Measurements from ENCODE around the gene PRELID2. TPM values are rescaled to one million over a fixed set of nuclear protein-coding genes. Genes with fewer than 3 reads are reported as not detected.

PRELID2 gene
- total and polyA plus RNA-seq, 2 donors (not counting 3 experiments of a cell fraction or from before 2014, with no cell fraction given), result 3.2 to 16.4 TPM

GRCh38 chr5:145846081-145846480, 10.9 kb upstream of the PRELID2 start:
- Histone ChIP-seq H3K4me3 (replicated peaks in 1 of 3; ENCODE audit: insufficient read depth in 1 of 3, low read depth in 1 of 3, low read length in 3 of 3) (no peak overlapping the region), H3K9me1 (replicated peaks; ENCODE audit: control insufficient read depth, extremely low read depth, insufficient read depth, low read length) (no peaks in the 10 kb centered on the region), H3K4me1 (ENCODE audit: control insufficient read depth, extremely low read depth, insufficient read depth, low read length) (peaks cover 9% of the 10 kb centered on the region), H3K9me3 (replicated peaks; ENCODE audit: control insufficient read depth, insufficient read depth, low read length) (no peaks in the 10 kb centered on the region), H3K79me2 (ENCODE audit: control insufficient read depth, insufficient read depth, low read length) (no peaks in the 10 kb centered on the region), H3K27ac (ENCODE audit: insufficient read depth, low read depth, low read length) (no peak overlapping the region), H3K9ac (replicated peaks; ENCODE audit: extremely low read depth, insufficient read depth, low read length) (no peak overlapping the region), H2AFZ (ENCODE audit: low read depth, low read length) (no peak overlapping the region), H3K4me2 (ENCODE audit: insufficient read depth, low read length) (no peak overlapping the region), H3K27me3 (ENCODE audit: control insufficient read depth in 2 of 2, insufficient read depth in 2 of 2, low read length in 2 of 2) (no peaks in the 10 kb centered on the region), H4K20me1 (replicated peaks; ENCODE audit: control insufficient read depth, extremely low read depth, insufficient read depth, low read length) (no peaks in the 10 kb centered on the region), H3K36me3 (ENCODE audit: control insufficient read depth in 2 of 2, extremely low read depth in 1 of 2, insufficient read depth in 2 of 2, low read length in 2 of 2) (no peaks in the 10 kb centered on the region)
- POLR2A ChIA-PET, result no interaction called here
- BruUV-seq (replicated peaks), result no TSS peak
- FAIRE-seq (no peak), DNase-seq (ENCODE audit: low read depth, low spot score) (no peak)
- CTCF ChIA-PET, result interaction anchor here (0.9 to 2.1 kb wide), 3 partner anchors 16 to 42 kb away, joined by 3 to 5 read pairs (median 5); no protein-coding TSS in a partner anchor
- TF ChIP-seq POLR2A (IDR thresholded peaks at IDR 0.05; ENCODE audit: low read depth, low read length) (no peak), POLR2AphosphoS5 (IDR thresholded peaks at IDR 0.05; ENCODE audit: insufficient read depth, low read depth, low read length) (no peak), GATA2 (IDR thresholded peaks at IDR 0.05; ENCODE audit: insufficient read depth, insufficient read length, low read depth, low read length) (no peak), CTCF (IDR thresholded peaks at IDR 0.05; ENCODE audit: extremely low read depth in 1 of 2, insufficient read depth in 1 of 2, low read depth in 1 of 2, low read length in 2 of 2) (no peak), JUN (IDR thresholded peaks at IDR 0.05; ENCODE audit: borderline replicate concordance, insufficient read depth, insufficient read length, low read depth) (no peak), EZH2 (IDR thresholded peaks at IDR 0.05; ENCODE audit: borderline replicate concordance, low read depth, low read length, severe bottlenecking) (no peak), MAX (IDR thresholded peaks at IDR 0.05; ENCODE audit: insufficient read depth, insufficient read length) (no peak), MYC (IDR thresholded peaks at IDR 0.05; ENCODE audit: low read depth, low read length) (no peak), FOS (IDR thresholded peaks at IDR 0.05; ENCODE audit: borderline replicate concordance, insufficient read depth, low read length) (no peak)
- dilution Hi-C loops (cut with MboI; ENCODE audit: extremely low pct_ligation_motif_present, low sequenced_read_pairs), result no loop called here
- intact Hi-C loops (cut with micrococcal nuclease), result no loop called here
